HEK293 (cell line): ENCODE data around the gene COQ8B.
A peak's percentile ranks its signal among the peaks of the same experiment; 100 is the strongest.

Experiments used
- CTCF ChIP-seq: fragments of 450-650 bp; formaldehyde crosslinking; IDR thresholded peaks from 2 replicates; pipeline ENCODE4 v1.5.1; 2016; ENCODE audit warnings: missing biosample characterization, missing genetic modification characterization
- REPIN1 ChIP-seq: fragments of 450-650 bp; formaldehyde crosslinking; IDR thresholded peaks from 2 replicates; pipeline ENCODE4 v1.5.1; 2017; ENCODE audit warnings: missing biosample characterization, missing genetic modification characterization, low read depth
- ZBTB17 ChIP-seq: fragments of 450-650 bp; formaldehyde crosslinking; IDR thresholded peaks from 2 replicates; pipeline ENCODE4 v1.5.1; 2016; ENCODE audit warnings: missing biosample characterization, missing genetic modification characterization
- ZNF202 ChIP-seq: fragments of 450-650 bp; formaldehyde crosslinking; IDR thresholded peaks from 2 replicates; pipeline ENCODE4 v1.5.1; 2016; ENCODE audit warnings: missing biosample characterization, missing genetic modification characterization, borderline replicate concordance
- ZNF280C ChIP-seq: fragments of 450-650 bp; formaldehyde crosslinking; IDR thresholded peaks from 2 replicates; pipeline ENCODE4 v1.5.1; 2016; ENCODE audit warnings: missing biosample characterization, missing genetic modification characterization
- ZNF433 ChIP-seq: fragments of 450-650 bp; formaldehyde crosslinking; IDR thresholded peaks from 2 replicates; pipeline ENCODE4 v1.5.1; 2016; ENCODE audit warnings: missing biosample characterization, missing genetic modification characterization, low read depth
- ZNF629 ChIP-seq: fragments of 450-650 bp; formaldehyde crosslinking; IDR thresholded peaks from 2 replicates; pipeline ENCODE4 v1.5.1; 2017; ENCODE audit warnings: missing biosample characterization, missing genetic modification characterization

- TF ChIP-seq ZNF629 (tag by site-specific recombination), result peak; percentile 53
- TF ChIP-seq CTCF (tag by site-specific recombination), result no peak
- peak; percentile 48; the same call in 1 of the 2 replicates for TF ChIP-seq ZBTB17
- TF ChIP-seq REPIN1 (tag by site-specific recombination), result no peak; the same call in 1 of the 2 replicates
- TF ChIP-seq ZNF280C (tag by site-specific recombination), result no peak
- TF ChIP-seq ZNF202 (tag by site-specific recombination), result no peak
- TF ChIP-seq ZNF433 (tag by site-specific recombination), result no peak
Measured at GRCh38 chr19:40717880-40718773, 1.4 kb upstream of the COQ8B start.
